ENCODE data around the gene KDM2B. TPM values are rescaled to one million over a fixed set of nuclear protein-coding genes. Genes with fewer than 3 reads are reported as not detected.

KDM2B gene
- total RNA-seq, 1 donor from 2014 or later: 18.9 TPM

DNA sequence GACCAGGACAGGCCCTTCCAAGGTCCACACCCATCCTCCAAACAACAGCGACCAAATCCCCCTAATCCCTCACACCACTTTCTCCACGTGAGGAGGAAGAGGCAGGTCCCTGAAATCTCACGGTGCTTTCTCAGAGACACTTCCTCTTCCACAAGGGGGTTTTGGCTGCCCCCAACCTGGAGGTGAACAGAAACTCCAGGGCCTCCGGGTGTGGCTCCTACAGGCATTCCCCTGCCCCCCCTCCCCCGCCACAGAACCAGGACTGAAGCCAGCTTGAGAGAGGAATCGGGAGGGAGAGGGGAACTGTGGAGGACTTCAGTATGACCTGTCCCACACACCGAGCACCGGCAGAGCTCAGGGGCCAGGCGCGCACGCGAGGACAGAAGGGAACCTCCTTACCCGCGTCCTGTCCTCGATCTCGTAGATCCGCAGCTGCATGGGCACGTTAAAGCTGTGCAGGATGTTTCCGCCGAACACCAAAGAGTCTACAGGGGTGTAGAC, 60.2 kb downstream of the KDM2B start:
- Histone ChIP-seq H3K4me3 (no peak overlapping the region), H3K36me3 (no peaks in the 10 kb centered on the region), H3K9me3 (no peaks in the 10 kb centered on the region), H3K27me3 (no peaks in the 10 kb centered on the region), H3K27ac (no peak overlapping the region), H3K4me1 (peaks cover 6% of the 10 kb centered on the region)
- intact Hi-C loops (cut with DNase I): no loop called here
- TF ChIP-seq POLR2AphosphoS5 (IDR thresholded peaks at IDR 0.05; ENCODE audit: insufficient read depth in 1 of 2, low read depth in 1 of 2) (no peak), POLR2A (IDR thresholded peaks at IDR 0.05) (no peak)
- TF ChIP-seq, protein P1, sequence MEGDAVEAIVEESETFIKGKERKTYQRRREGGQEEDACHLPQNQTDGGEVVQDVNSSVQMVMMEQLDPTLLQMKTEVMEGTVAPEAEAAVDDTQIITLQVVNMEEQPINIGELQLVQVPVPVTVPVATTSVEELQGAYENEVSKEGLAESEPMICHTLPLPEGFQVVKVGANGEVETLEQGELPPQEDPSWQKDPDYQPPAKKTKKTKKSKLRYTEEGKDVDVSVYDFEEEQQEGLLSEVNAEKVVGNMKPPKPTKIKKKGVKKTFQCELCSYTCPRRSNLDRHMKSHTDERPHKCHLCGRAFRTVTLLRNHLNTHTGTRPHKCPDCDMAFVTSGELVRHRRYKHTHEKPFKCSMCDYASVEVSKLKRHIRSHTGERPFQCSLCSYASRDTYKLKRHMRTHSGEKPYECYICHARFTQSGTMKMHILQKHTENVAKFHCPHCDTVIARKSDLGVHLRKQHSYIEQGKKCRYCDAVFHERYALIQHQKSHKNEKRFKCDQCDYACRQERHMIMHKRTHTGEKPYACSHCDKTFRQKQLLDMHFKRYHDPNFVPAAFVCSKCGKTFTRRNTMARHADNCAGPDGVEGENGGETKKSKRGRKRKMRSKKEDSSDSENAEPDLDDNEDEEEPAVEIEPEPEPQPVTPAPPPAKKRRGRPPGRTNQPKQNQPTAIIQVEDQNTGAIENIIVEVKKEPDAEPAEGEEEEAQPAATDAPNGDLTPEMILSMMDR (IDR thresholded peaks at IDR 0.05): no peak
- DNase-seq (ENCODE audit: extremely low spot score in 2 of 2): no peak

DNA sequence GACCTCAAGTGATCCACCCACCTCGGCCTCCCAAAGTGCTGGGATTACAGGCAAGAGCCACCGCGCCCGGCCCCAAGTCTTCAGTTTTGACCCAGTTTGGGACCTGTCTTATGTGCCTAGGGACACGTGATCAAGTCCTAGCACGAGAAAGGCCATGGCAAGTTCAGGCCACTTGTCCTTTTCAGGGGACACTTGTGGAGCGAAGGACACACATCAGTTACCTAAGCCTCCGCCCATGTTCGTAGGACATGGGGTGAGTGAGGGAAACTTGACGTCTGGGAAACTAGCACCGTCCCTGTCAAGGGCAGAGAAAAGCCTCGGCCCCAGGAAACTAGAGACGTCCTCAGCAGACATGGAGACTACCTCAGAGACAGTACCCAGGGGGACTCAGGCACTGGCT, 60.7 kb downstream of the KDM2B start:
- peaks cover 6% of the 10 kb centered on the region for H3K4me1 ChIP-seq
- intact Hi-C loops (cut with DNase I): no loop called here
- DNase-seq (ENCODE audit: extremely low spot score in 2 of 2): no peak

DNA sequence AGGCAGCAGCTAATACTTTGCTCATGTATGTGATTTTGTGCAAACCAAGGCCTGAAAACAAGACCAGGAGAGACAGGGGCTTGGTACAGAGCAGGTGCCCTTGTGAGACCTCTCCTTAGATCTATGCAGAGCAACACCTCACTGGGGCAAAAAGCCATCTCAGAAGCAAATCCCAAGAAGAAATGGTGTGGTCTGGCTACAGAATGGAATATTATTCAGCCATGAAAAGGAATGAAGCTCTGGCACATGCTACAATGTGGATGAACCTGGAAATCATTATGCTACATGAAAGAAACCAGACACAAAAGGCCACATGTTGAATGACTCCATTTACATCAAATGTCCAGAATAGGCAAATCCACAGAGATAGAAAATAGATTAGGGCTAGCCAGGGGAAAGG, 61.6 kb downstream of the KDM2B start:
- Histone ChIP-seq H3K36me3 (no peaks in the 10 kb centered on the region), H3K4me3 (no peak overlapping the region), H3K27me3 (no peaks in the 10 kb centered on the region), H3K9me3 (no peaks in the 10 kb centered on the region), H3K27ac (no peak overlapping the region), H3K4me1 (peaks cover 6% of the 10 kb centered on the region)
- intact Hi-C loops (cut with DNase I): no loop called here
- no peak for DNase-seq (ENCODE audit: extremely low spot score in 2 of 2)
- TF ChIP-seq POLR2A (IDR thresholded peaks at IDR 0.05) (no peak), POLR2AphosphoS5 (IDR thresholded peaks at IDR 0.05; ENCODE audit: insufficient read depth in 1 of 2, low read depth in 1 of 2) (no peak)
- TF ChIP-seq, protein P1 (IDR thresholded peaks at IDR 0.05): no peak

More for the DNA sequence above, 60.7 kb downstream of the KDM2B start:
- no peaks in the 10 kb centered on the region for H3K9me3 ChIP-seq
- no peaks in the 10 kb centered on the region for H3K27me3 ChIP-seq
- no peak for TF ChIP-seq POLR2A (IDR thresholded peaks at IDR 0.05)
- no peaks in the 10 kb centered on the region for H3K36me3 ChIP-seq
- no peak overlapping the region for H3K27ac ChIP-seq
- no peak overlapping the region for H3K4me3 ChIP-seq

DNA sequence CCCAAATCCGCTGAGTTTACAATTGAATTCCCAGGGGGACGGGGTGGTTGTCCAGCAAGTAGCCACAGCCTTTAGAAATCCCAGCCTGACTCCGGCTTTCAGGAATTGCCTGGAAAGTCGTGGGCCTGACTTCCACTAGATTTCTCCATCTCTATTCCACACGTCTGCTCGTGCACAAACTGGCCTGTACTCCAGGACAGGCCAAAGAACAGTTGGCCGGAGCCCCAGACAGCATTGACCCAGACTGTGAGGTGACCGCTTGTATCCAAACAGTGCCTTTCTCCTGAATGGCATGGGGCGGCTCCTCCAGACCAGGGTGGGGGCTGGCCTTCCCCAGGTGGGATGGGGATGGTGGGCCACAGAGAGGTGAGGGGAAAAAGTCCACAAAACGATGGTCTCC, 62.2 kb downstream of the KDM2B start:
- intact Hi-C loops (cut with DNase I): no loop called here
- TF ChIP-seq POLR2A (IDR thresholded peaks at IDR 0.05) (no peak), POLR2AphosphoS5 (IDR thresholded peaks at IDR 0.05; ENCODE audit: insufficient read depth in 1 of 2, low read depth in 1 of 2) (no peak)

DNA sequence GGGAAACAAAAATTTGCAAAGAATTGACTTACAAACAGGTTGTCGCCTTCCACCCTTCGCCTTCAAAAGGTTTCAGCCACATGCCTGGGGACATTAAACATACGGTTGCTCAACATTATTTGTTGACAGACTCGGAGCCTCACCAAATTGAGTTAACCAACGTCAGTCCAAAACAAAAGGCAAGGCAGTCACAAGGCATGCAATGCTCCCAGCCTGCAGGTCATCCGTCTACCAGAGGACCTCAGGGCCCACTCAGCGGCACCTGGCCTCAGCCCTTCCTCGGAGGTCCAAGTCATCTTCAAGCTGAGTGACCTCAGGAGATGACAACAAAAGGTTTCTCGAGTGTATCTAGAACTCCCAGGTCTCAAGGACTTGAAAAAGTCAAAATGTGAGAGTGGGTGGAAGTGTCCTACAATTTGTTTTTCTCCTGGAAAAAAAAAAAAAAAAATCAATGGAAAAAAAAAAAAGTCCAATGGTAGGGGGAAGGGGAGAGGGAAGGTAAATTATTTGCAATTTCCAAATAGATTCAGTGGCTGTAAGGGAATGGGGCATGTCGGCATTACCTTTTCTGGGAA, 64.3 kb downstream of the KDM2B start:
- no peaks in the 10 kb centered on the region for H3K4me1 ChIP-seq
- intact Hi-C loops (cut with DNase I): no loop called here
- H3K27me3 ChIP-seq: no peaks in the 10 kb centered on the region
- no peaks in the 10 kb centered on the region for H3K36me3 ChIP-seq
- H3K9me3 ChIP-seq: no peaks in the 10 kb centered on the region
- H3K27ac ChIP-seq: no peak overlapping the region
- H3K4me3 ChIP-seq: no peak overlapping the region
- TF ChIP-seq POLR2AphosphoS5 (IDR thresholded peaks at IDR 0.05; ENCODE audit: insufficient read depth in 1 of 2, low read depth in 1 of 2): no peak
- TF ChIP-seq, protein P1 (IDR thresholded peaks at IDR 0.05): no peak
- no peak for TF ChIP-seq POLR2A (IDR thresholded peaks at IDR 0.05)
- no peak for DNase-seq (ENCODE audit: extremely low spot score in 2 of 2)

More for the DNA sequence above, 62.2 kb downstream of the KDM2B start:
- no peak overlapping the region for H3K4me3 ChIP-seq
- H3K27ac ChIP-seq: no peak overlapping the region
- H3K36me3 ChIP-seq: no peaks in the 10 kb centered on the region
- no peak for DNase-seq (ENCODE audit: extremely low spot score in 2 of 2)
- H3K4me1 ChIP-seq: peaks cover 6% of the 10 kb centered on the region
- H3K27me3 ChIP-seq: no peaks in the 10 kb centered on the region
- no peaks in the 10 kb centered on the region for H3K9me3 ChIP-seq

DNA sequence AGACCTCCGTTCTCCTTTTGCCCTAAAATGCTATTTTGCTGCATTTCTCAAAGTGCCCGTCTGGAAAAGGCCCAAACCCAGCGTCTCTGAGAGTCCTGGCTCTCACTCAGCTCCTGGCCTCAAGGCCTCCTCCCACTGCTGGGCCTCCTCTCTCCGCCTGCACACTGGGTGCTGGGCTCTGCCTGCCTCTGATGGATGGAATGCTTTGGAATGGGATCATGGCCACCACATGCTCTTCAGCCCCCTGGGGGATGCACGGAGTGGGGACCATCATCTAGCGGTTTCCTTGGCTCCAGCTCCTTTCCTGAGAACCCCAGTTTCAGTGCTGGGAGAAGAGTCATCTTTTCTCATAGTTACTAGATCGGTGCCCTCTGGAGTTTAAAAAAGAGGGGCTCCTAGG, 65.2 kb downstream of the KDM2B start:
- intact Hi-C loops (cut with DNase I): no loop called here
- H3K36me3 ChIP-seq: no peaks in the 10 kb centered on the region
- no peak overlapping the region for H3K27ac ChIP-seq
- H3K9me3 ChIP-seq: no peaks in the 10 kb centered on the region
- no peak for DNase-seq (ENCODE audit: extremely low spot score in 2 of 2)
- H3K4me1 ChIP-seq: no peaks in the 10 kb centered on the region
- no peak overlapping the region for H3K4me3 ChIP-seq
- TF ChIP-seq POLR2AphosphoS5 (IDR thresholded peaks at IDR 0.05; ENCODE audit: insufficient read depth in 1 of 2, low read depth in 1 of 2): no peak
- TF ChIP-seq, protein P1 (IDR thresholded peaks at IDR 0.05): no peak
- no peak for TF ChIP-seq POLR2A (IDR thresholded peaks at IDR 0.05)
- no peaks in the 10 kb centered on the region for H3K27me3 ChIP-seq

Measured in vagina (tissue), 2 donors.